Hematopoietic multipotent progenitor cell (in vitro differentiated cells): ENCODE results near the gene HES2. TPM values are rescaled to one million over a fixed set of nuclear protein-coding genes. Genes with fewer than 3 reads are reported as not detected.
"Not testable (repeated sequence)": the region's sequence is repeated elsewhere in the genome, so short reads cannot be mapped to it uniquely, and the experiment has no call there.

ENCODE experiments used
- DNase-seq, 3 donors: peaks; one replicate each; pipeline ENCODE4 v3.0.0-alpha.2; 2011 to 2015; ENCODE audit warnings: low read depth in 2 of 3, low spot score in 2 of 3
- total RNA-seq: library from RNA; depleted of rRNA; stranded (reverse); fragments of >200 nt; gene quantifications from one replicate; pipeline ENCODE4 v1.2.3, GENCODE V29; 2012

Gene HES2
- total RNA-seq, 1 donor = under 0.01 TPM

DNA sequence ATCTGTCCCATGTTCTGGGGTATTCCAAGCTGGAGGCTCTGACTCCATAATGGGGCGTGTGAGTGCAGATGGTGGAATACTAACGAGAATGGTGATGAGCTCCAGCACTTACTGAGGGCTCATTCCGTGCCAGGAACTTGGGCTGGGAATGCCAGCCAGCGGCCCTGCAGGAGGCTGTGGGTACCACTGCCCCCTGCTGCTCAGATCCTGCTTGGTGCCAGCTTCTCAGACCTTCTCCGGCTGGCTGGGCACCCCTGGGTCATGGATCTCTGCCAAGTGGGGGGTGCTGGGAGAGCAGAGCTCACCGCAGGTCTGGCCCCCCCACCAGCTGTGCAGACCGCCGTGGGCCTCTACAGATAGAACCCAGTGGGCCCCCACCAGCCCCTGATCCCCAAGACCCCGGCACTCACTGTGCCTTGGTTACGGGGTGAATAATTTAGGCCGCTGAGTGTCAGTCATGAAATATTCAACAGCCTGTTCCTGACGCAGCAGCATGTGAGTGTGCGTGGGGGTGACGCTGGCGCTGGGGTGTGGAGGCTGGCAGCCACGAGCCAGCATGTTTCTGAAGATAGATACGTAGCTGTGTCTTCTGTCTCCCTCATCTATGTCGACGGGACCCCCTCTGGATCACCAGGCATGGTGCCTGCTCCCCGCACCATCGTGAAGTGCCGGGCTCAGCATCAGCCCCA is 17.4 kb upstream of the HES2 start:
- not testable (repeated sequence) for DNase-seq

DNA sequence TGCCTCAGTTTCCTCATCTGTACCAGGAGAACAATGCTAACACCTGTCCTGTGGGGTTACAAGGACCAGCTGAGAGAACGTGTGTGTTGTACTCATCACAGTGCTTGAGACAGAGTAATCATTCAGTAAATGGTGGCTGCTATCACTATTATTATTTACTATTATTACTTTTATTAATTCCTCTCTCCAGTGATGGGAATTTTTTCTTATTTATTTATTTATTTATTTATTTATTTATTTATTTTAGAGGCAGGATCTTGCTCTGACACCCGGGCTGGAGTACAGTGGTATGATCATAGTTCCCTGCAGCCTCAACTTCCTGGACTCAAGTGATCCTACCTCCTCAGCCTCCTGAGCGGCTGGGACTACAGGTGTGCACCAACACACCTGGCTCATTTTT is 16.6 kb upstream of the HES2 start:
- DNase-seq = not testable (repeated sequence)

GRCh38 chr1:6435547-6435946 is 15.8 kb upstream of the HES2 start:
- DNase-seq = no peak

DNA sequence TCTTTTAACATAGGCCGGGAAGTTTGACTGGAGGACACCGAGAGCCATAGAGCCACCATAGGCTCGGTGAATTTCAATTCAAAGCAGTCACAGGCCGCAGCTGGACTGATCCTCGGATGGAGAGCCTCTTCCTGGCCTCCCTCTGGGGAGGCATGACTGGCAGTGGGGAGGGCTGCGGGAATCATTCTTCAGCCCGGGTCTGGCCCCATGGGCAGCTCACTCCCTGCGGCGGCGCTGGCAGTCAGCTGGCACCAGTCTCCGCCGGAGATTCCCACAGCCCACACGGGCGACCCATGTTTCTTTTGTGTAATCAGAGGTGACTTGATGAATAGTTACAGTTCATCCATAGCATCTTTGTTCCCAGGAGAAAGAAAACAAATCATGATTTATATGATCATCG is 15.4 kb upstream of the HES2 start:
- no peak for DNase-seq

DNA sequence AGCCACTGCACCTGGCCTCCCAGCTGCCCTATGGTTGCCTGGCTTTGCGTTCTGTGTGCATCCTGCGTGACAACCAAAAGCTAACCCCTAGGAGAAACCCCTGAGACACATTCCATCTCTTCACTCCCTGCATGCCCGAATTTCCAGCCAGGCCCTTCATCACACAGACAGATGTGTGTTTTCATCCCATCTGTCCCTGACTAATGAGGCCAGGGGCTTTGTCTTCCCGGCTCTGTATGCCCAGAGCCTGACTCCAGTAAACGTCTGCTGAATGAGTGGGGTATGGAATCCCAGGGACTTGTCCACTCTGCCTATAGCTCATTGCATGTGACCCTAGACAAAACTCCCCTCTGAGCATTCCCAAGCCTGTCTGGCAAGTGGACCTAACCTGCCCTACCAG is 14.5 kb upstream of the HES2 start:
- no peak for DNase-seq

GRCh38 chr1:6431645-6432579 is 12.2 kb upstream of the HES2 start:
- DNase-seq = not testable (repeated sequence)

DNA sequence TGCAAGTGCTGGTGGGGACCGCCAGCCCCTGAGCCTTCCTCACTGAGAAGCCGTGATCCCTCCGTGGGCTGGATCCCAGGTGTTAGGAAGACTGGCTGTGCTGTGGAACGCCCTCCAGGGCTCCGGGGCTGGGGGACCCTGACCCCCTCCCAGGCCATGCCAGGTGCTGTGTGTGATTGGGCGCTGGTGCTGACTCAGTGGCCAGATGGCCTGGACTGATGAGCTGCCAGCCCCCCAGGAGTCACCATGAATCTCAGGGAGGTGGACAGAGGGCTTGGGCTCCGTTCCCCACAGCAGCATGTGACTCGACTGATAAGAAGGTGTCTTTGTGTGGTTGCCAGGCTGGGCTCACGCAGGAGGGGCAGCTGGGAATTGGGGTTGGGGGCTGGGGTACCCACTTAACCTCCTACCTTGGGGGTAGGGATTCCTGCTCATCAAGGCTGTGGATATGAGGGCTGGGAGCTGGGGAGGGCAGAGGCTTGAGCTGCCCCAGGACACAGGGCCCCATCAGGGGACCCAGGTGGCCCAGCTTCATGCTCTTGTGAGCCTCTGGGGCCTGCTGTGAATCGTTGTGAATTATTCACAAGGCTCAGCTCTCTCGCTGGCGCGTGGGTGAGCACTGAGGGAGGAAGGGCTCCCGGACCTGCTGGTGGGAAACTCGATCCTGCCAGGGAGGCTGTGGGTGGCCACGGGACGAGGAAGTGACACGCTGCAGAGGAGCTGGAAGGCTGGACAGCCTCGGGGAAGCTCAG is 10.1 kb upstream of the HES2 start:
- not testable (repeated sequence) for DNase-seq

- not testable (repeated sequence) for DNase-seq
These were observed 8.7 kb upstream of the HES2 start for GRCh38 chr1:6428453-6428852.

DNA sequence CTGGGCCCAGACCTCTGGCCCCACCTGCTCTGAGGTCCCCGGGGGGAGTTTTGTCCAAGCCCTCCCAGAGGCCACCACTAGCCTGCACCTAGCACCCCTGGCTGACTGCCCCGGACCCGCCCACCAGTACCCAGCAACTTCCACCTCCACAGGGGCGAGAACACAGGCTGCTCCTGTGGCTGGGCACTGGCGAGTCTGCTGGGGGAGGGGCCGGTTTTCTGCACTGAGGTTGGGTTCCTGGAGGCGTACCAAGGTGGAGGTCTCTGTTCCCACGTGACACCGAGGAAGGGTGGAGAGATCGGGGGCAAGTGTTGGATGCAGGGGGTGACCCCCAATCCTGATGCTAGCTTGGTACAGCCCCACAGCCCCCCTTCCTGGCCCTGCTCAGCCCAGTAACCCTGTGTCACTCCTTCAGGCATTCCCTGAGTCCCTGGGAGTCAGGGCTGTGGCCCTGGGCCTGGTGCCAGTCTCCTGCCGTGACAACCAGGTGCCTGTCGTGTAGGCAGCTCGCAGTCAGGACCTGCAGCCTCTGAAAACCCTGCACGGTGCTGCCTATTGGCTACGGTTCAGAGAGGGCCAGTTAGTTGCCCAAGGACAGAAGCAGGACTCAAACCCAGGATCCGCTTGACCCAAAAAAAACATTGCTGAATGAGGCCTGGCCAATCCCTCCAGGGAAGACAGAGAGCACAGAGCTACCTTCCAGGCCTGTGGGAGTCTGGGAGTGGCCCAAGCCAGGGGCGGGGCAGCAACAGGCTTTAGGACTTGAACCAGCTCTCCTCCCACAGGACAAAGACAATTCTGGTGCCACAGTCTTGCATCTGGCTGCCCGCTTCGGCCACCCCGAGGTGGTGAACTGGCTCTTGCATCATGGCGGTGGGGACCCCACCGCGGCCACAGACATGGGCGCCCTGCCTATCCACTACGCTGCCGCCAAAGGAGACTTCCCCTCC is 8.0 kb upstream of the HES2 start:
- no peak for DNase-seq

DNA sequence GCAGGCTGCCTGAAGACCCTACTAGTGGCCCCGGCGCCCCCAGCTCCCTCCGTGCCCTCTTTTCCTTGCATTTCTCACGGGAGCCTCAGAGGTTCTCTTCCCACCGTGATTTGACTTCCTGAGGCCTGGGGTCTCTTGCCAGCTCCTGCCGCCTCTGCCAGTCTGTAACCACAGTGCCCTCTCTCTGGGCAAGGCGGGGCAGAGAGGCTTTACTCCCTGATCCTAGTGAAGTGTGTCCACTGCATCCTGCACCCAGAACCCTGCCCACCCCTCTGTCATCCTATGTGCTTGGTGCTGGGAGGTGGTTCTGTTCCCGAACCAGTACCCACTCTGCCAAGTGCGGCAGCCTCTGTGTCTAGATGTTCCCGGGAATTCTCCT is 7.2 kb upstream of the HES2 start:
- no peak for DNase-seq

DNA sequence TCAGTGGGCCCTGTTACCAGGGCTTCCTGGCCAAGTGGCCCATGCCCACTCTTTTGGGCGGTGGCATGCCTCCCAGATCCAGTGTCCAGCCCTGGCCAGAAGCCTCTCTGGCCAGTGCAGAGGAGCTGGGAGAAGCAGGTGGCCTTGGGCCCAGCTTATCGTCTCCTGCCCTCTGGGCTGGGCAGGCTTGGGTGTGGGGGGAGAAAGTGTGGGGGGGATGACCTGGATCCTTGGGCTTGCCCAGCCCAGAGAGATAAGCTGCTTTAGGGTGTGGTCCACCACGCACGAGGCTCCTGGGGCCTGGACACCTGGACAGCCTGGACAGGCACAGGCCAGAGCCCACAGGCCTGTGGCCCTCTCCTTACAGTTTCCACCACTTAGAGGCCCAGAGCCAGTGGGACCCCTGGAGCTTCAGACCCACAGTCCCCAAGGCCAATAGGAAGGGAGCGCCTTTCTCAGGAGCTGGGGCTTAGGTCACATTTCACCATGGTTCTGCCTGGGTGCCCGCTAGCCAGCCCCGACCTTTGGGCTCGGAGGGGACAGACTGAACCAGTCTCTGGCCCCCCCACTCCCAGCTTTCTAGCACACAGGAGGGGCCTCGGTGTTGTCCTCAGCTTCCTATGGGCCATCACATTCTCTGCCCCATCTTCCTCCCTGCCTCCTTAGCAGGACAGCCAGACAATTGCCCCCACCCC is 6.7 kb upstream of the HES2 start:
- no peak for DNase-seq

GRCh38 chr1:6425658-6426057 is 5.9 kb upstream of the HES2 start:
- DNase-seq = no peak

- no peak for DNase-seq
These were observed 5.2 kb upstream of the HES2 start, which contains the start of gene ESPN for GRCh38 chr1:6424619-6425593. Gene ESPN, plus strand, starts transcription at chr1:6424776. Its CDS starts 180 bp downstream, at chr1:6424956.

DNA sequence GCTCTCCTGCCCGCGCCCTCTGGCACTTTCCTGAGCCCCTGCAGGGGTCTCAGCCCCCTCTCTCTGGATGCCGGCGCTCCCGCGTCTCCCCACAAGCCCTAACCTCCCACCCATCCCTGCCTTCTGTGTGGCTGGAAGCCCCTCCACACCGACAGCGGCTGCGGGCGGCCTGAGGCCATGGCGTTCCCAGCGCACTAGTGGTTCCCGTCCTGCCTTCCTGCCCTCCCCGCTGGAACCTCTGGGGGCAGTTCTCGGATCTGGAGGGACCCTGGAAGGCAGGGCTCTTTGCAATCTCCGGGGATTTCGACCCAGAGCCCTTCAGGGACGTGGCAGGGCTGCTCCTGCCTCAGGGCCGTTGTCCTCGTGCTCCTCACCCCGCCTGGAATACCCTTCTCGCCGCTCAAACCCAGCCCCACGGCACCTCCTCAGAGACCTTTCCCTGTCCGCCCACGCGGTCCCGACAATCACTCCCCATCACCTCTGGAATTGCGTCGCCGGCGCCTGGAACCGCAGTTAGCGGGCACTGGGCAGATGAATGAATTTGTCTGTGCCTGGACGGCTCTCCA is 4.4 kb upstream of the HES2 start:
- DNase-seq = no peak

DNA sequence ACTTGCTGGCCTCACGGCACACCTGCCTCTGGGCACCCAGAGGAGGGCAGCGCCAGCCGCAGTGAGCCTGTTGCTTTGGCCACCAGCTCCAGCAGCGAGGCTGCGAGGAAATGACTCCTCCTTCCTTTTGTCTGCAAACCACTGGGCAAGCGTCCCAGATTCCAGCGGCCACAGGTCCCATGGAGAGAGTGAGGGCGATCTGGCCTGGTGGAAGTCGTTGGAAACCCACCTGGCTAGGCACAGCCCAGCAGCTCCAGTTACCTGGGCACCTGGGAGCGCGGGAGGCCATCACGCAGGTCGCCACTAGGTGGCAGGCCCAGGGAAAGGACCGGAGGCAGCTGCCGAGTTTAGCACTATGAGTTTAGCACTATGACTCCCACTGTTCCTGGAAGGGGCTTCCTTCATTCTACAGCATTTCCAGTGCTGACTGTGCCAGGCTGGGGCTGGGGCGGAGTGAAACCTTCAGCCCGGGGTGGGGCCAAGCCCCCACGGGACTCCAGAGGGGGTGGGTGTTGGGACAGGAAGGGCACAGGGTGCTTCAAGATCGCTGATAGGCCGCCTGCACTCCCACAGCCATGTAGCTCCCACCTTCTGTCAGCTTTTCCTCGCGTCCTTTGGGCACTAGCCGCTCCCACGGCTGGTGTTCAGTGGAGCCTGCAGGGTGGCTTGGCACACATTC is 3.7 kb upstream of the HES2 start:
- peak in 2 of 3 donors; percentile 43 to 53 for DNase-seq

DNA sequence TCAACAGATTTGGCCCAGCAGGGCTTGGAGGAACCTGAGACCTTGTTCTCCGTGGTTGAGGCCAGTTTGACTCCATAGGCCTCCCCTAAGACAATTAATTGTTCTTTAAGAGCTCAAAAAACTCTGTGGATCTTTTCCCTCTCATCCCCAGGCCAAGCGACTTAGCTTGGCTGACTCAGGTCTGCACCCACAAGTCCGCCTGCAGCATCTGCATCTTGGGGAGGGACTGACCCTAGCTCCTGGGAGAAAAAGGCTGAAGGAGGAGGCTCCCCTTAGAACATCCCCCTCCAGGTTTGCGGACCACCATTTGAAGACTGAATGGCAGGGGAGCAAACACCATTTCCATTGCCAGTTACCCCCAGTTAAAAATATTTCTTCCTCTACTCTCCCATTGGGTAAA is 1.5 kb upstream of the HES2 start:
- DNase-seq = no peak

- peak in 2 of 3 donors; percentile 41 to 45 for DNase-seq
These were observed 829 bp upstream of the HES2 start for GRCh38 chr1:6420454-6421042.
